Endothelial cell of umbilical vein (primary cell): ENCODE data around the gene RNU1-3. TPM values are rescaled to one million over a fixed set of nuclear protein-coding genes. Genes with fewer than 3 reads are reported as not detected.
"Not testable (repeated sequence)": the region's sequence is repeated elsewhere in the genome, so short reads cannot be mapped to it uniquely, and the experiment has no call there.

Source experiments
- BruUV-seq: library from RNA; stranded (reverse); fragments of 400-500 nt; replicated peaks from 2 replicates; lab custom pipeline; 2021; lab: Mats Ljungman, UMichigan
- CTCF ChIA-PET: fragments of 300-600, 350-600 bp; sonication (Branson Sonifier 250); formaldehyde crosslinking; loops from one replicate; lab custom pipeline; 2021; ENCODE audit warnings: antibody characterized with exemption, inconsistent platforms; lab: Charles Lee
- POLR2A ChIA-PET: fragments of 300-600, 350-600 bp; sonication (Branson Sonifier 250); formaldehyde crosslinking; loops from one replicate; lab custom pipeline; 2021; ENCODE audit warnings: antibody characterized with exemption, inconsistent platforms; lab: Charles Lee
- DNase-seq: peaks from one replicate; pipeline ENCODE4 v3.0.0-alpha.2; 2011; ENCODE audit warnings: low read depth, low spot score
- FAIRE-seq: peaks from 2 replicates; lab custom pipeline; 2011; peaks lifted over from hg19 to GRCh38; lab: Jason Lieb, UNC
- H2AFZ ChIP-seq: 2 replicates; pipeline ENCODE4 v1.6.0; 2012; ENCODE audit warnings: low read depth, low read length, control low read depth, inconsistent platforms
- H3K27ac ChIP-seq: 2 replicates; pipeline ENCODE4 v1.5.1; 2011; ENCODE audit warnings: low read depth, mild to moderate bottlenecking, control low read depth, low read length, moderate library complexity; ENCODE audit not compliant: insufficient read depth
- H3K27me3 ChIP-seq, 2 experiments: 2 replicates each; pipeline versions ENCODE4 v1.6.0 to v1.6.1; 2011; ENCODE audit warnings: low read length in 2 of 2, mixed read lengths in 1 of 2; ENCODE audit not compliant: control insufficient read depth in 2 of 2, insufficient read depth in 2 of 2
- H3K36me3 ChIP-seq, 2 experiments: 2 replicates in 1 of 2; 3 replicates in 1 of 2; pipeline ENCODE4 v1.5.1; 2011; ENCODE audit warnings: low read length in 2 of 2, mild to moderate bottlenecking in 1 of 2, moderate library complexity in 1 of 2; ENCODE audit not compliant: control insufficient read depth in 2 of 2, insufficient read depth in 2 of 2; ENCODE audit errors: extremely low read depth in 1 of 2
- H3K4me1 ChIP-seq: 3 replicates; pipeline ENCODE4 v1.5.1; 2011; ENCODE audit warnings: mild to moderate bottlenecking, low read length; ENCODE audit not compliant: control insufficient read depth, insufficient read depth; ENCODE audit errors: extremely low read depth
- H3K4me2 ChIP-seq: 2 replicates; pipeline ENCODE4 v1.6.1; 2011; ENCODE audit warnings: low read length, control low read depth, mixed read lengths; ENCODE audit not compliant: insufficient read depth
- H3K4me3 ChIP-seq, 3 experiments: fragments of 200-600 bp in 1 of 3; sonication (generic), shearing (Covaris generic) in 1 of 3; replicated peaks in 1 of 3; 2 replicates each; pipeline ENCODE4 v1.5.1; 2011 to 2016; ENCODE audit warnings: control low read depth in 3 of 3, low read length in 3 of 3, mild to moderate bottlenecking in 2 of 3, inconsistent platforms in 1 of 3, low read depth in 1 of 3, moderate library complexity in 1 of 3; ENCODE audit not compliant: insufficient read depth in 1 of 3
- H3K79me2 ChIP-seq: 2 replicates; pipeline ENCODE4 v1.6.0; 2012; ENCODE audit warnings: low read length, inconsistent platforms; ENCODE audit not compliant: control insufficient read depth, insufficient read depth
- H3K9ac ChIP-seq: replicated peaks from 2 replicates; pipeline ENCODE3; 2011; ENCODE audit warnings: low read length, control low read depth; ENCODE audit not compliant: insufficient read depth; ENCODE audit errors: extremely low read depth
- H3K9me1 ChIP-seq: replicated peaks from 3 replicates; pipeline ENCODE4 v1.6.0; 2011; ENCODE audit warnings: mild to moderate bottlenecking, low read length; ENCODE audit not compliant: control insufficient read depth, insufficient read depth; ENCODE audit errors: extremely low read depth
- H3K9me3 ChIP-seq: replicated peaks from 2 replicates; pipeline ENCODE4 v1.5.1; 2012; ENCODE audit warnings: low read length, inconsistent platforms; ENCODE audit not compliant: control insufficient read depth, insufficient read depth
- H4K20me1 ChIP-seq: replicated peaks from 2 replicates; pipeline ENCODE3; 2011; ENCODE audit warnings: mild to moderate bottlenecking, low read length; ENCODE audit not compliant: control insufficient read depth, insufficient read depth; ENCODE audit errors: extremely low read depth
- EZH2 ChIP-seq: IDR thresholded peaks from 2 replicates; pipeline ENCODE4 v1.6.1; 2012; ENCODE audit warnings: borderline replicate concordance, low read depth, mild to moderate bottlenecking, moderate library complexity, low read length, inconsistent platforms; ENCODE audit not compliant: severe bottlenecking
- dilution Hi-C: fragments of 300-500 bp; cut with MboI; formaldehyde crosslinking; loops from one replicate; pipeline ENCODE4 v1.15.0; 2019; ENCODE audit warnings: low sequenced_read_pairs; ENCODE audit not compliant: extremely low pct_ligation_motif_present
- intact Hi-C: fragments of 100-400 bp; cut with micrococcal nuclease; formaldehyde crosslinking; loops from one replicate; pipeline ENCODE4 v1.10.0; 2022
- polyA plus RNA-seq, 4 experiments: library from polyadenylated mRNA; depleted of rRNA in 3 of 4; stranded (reverse) in 3 of 4; unstranded in 1 of 4; fragments of >200 nt; gene quantifications; 2 replicates each; pipeline versions ENCODE4 v1.2.1 to v1.2.3, GENCODE V29; 2011 to 2012; ENCODE audit warnings: missing spikeins in 1 of 4
- total RNA-seq: library from RNA; stranded (reverse); gene quantifications from 2 replicates; pipeline ENCODE4 v1.2.3, GENCODE V29; 2021
- TF ChIP-seq, protein P1 (sequence below), 2 donors: IDR thresholded peaks; 1 replicate in 1 of 2; 2 replicates in 1 of 2; pipeline ENCODE4 v1.5.1; 2011; ENCODE audit warnings: low read length in 2 of 2, mild to moderate bottlenecking in 2 of 2, moderate library complexity in 2 of 2, control low read depth in 1 of 2, inconsistent platforms in 1 of 2, low read depth in 1 of 2; ENCODE audit not compliant: insufficient read depth in 1 of 2; ENCODE audit errors: extremely low read depth in 1 of 2

The RNU1-3 gene
- total and polyA plus RNA-seq, 2 donors (not counting 3 experiments of a cell fraction or from before 2014, with no cell fraction given), result 206 to 1,319 TPM

DNA sequence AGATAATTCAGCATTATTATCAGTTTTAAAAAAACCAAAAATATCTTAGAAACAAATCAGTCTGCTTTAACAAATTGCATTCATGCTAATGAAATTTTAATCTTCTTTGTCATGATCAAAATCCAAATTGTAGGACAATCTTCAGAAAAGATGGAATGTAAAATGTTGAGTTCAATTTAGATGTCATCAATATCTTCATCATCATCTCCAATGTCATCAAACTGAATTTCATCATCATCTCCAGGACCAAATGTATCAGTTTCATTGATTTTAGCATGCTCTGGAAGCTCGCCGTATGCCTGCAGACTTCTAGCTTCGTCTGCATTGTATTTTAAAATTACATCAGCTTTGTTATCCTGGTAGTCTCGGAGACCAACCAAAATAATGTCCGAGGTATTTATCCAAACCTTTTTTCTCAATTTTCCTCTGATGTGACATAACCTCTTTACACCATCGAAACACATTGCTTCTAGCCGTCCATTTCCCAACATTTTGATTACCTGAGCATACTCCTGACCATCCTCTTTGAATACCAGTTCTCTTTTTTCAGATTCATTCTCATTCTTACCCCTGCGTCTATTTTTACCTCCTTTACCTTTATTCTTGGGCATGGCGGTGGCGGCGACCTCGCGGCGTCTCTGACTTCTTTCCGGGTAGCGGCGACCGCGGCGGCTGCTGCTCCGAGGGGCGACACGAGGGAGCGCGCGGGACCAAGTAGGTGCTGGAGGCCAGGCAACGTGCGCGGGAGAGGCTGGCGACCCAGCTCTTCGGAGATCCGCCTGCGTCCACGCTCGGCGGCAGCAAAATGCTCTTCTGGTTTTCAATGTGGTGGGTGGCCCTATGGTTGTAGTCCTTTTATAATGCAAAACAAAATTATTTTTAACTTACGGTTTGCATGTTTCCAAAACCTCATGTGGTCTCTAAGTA lies 19.0 kb upstream of the RNU1-3 start:
- H3K36me3 ChIP-seq, H3K79me2 ChIP-seq, dilution Hi-C loops, H4K20me1 ChIP-seq, H3K9me3 ChIP-seq, H2AFZ ChIP-seq, H3K9me1 ChIP-seq, H3K9ac ChIP-seq, H3K27ac ChIP-seq, H3K4me1 ChIP-seq, POLR2A ChIA-PET, FAIRE-seq, BruUV-seq, intact Hi-C loops, H3K4me2 ChIP-seq, H3K4me3 ChIP-seq, DNase-seq: not testable (repeated sequence)
- H3K27me3 ChIP-seq, result peaks cover 6 to 12% of the 10 kb centered on the region in 2 experiments
- TF ChIP-seq EZH2, result peak; percentile 1
- CTCF ChIA-PET, result interaction anchor here (0.6 to 1.0 kb wide), 2 partner anchors 22 to 44 kb away, joined by 3 to 6 read pairs; no protein-coding TSS in a partner anchor

DNA sequence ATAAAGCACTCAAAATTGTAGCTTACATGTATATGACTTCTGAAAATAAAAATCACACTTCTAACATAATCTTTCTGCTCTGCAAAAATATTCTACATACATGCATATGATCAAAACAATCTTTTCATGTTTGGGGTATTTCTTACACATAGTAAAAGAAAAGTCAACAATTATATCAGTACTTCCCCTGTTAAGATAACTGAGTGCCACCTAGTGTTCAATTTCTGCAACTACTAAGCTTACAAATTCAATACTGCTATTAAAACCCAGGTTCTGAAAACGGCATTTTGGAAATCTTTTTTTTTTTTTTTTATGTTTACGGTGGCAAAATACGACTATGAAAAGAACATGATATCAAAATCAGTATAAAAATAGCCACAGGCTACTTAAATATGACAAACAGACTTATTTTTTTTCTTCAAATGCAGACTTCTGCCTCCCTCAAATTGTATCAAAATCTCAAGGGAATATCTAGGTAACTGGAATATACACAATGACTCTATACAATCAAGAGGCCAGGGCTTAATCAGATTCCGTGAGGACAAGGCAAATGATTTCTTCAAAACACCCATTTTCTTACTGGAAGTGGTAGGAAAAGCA lies 18.1 kb upstream of the RNU1-3 start:
- H3K27ac ChIP-seq, H4K20me1 ChIP-seq, H3K9ac ChIP-seq, DNase-seq, H3K4me1 ChIP-seq, FAIRE-seq, H3K79me2 ChIP-seq, dilution Hi-C loops, POLR2A ChIA-PET, H3K4me2 ChIP-seq, H2AFZ ChIP-seq, H3K9me1 ChIP-seq, BruUV-seq, intact Hi-C loops, H3K9me3 ChIP-seq, H3K4me3 ChIP-seq, H3K36me3 ChIP-seq: not testable (repeated sequence)
- CTCF ChIA-PET, result interaction anchor here (0.6 to 1.0 kb wide), 2 partner anchors 23 to 45 kb away, joined by 3 to 6 read pairs; no protein-coding TSS in a partner anchor
- peaks cover 9 to 13% of the 10 kb centered on the region in 2 experiments for H3K27me3 ChIP-seq
- TF ChIP-seq, protein P1, sequence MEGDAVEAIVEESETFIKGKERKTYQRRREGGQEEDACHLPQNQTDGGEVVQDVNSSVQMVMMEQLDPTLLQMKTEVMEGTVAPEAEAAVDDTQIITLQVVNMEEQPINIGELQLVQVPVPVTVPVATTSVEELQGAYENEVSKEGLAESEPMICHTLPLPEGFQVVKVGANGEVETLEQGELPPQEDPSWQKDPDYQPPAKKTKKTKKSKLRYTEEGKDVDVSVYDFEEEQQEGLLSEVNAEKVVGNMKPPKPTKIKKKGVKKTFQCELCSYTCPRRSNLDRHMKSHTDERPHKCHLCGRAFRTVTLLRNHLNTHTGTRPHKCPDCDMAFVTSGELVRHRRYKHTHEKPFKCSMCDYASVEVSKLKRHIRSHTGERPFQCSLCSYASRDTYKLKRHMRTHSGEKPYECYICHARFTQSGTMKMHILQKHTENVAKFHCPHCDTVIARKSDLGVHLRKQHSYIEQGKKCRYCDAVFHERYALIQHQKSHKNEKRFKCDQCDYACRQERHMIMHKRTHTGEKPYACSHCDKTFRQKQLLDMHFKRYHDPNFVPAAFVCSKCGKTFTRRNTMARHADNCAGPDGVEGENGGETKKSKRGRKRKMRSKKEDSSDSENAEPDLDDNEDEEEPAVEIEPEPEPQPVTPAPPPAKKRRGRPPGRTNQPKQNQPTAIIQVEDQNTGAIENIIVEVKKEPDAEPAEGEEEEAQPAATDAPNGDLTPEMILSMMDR (IDR thresholded peaks at IDR 0.05; ENCODE audit: extremely low read depth in 1 of 2, insufficient read depth in 1 of 2, low read depth in 1 of 2, low read length in 2 of 2), result peak in 1 of 2 donors; percentile 9

DNA sequence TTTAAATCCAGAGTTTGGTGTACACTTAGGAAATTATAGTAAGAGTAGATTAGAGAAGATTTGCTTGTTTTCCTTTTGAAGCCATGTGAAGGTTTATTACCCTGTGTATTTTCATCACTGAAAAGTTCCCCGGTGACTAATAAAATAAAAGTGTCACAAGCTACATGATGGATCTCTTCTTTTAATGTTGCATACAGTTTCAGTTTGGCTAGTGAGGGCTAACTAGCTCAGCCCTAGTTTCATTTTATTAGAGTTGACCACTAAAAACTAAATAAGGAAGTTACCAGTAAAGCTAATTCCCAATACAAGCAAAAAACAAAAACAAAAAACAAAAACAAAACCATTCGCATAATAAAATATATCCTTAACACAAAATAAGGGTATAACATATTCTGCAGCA lies 17.4 kb upstream of the RNU1-3 start:
- FAIRE-seq, H2AFZ ChIP-seq, H3K27ac ChIP-seq, H4K20me1 ChIP-seq, DNase-seq, H3K9me3 ChIP-seq, dilution Hi-C loops, H3K36me3 ChIP-seq, H3K4me2 ChIP-seq, POLR2A ChIA-PET, CTCF ChIA-PET, intact Hi-C loops, H3K9me1 ChIP-seq, H3K4me3 ChIP-seq, H3K4me1 ChIP-seq, BruUV-seq, H3K9ac ChIP-seq, H3K79me2 ChIP-seq: not testable (repeated sequence)
- peaks cover 12 to 20% of the 10 kb centered on the region in 2 experiments for H3K27me3 ChIP-seq
